Left renal pelvis (tissue), 4 donors: Measurements from ENCODE around the gene PPP1R15B. TPM values are rescaled to one million over a fixed set of nuclear protein-coding genes. Genes with fewer than 3 reads are reported as not detected.

Source experiments
- DNase-seq, 4 donors: peaks; one replicate each; pipeline ENCODE4 v3.0.0-alpha.2; 2013; ENCODE audit warnings: low read depth in 4 of 4, low spot score in 3 of 4
- polyA plus RNA-seq, 4 donors: library from polyadenylated mRNA; unstranded; fragments of 120-200 nt; gene quantifications; one replicate each; pipeline ENCODE4 v1.2.1, GENCODE V29; 2013; ENCODE audit not compliant: insufficient read length in 4 of 4

Gene PPP1R15B
- polyA plus RNA-seq, result 10 to 100 TPM; 41.0 to 85.0 (median 43.3) TPM

- DNase-seq, result peak; percentile 93 to 97 (median 96)
Measured at GRCh38 chr1:204411451-204412204, at the start of gene PPP1R15B. Gene PPP1R15B (minus strand): TSS chr1:204411817. CDS start chr1:204411411, 406 bp downstream.

- DNase-seq, result no peak
Measured at GRCh38 chr1:204460346-204460745, 48.7 kb upstream of the PPP1R15B start.

- DNase-seq, result no peak
Measured at GRCh38 chr1:204459706-204460105, 48.1 kb upstream of the PPP1R15B start.

- DNase-seq, result no peak
Measured at GRCh38 chr1:204457666-204458065, 46.0 kb upstream of the PPP1R15B start.

GRCh38 chr1:204456826-204457442 lies 45.3 kb upstream of the PPP1R15B start:
- peak in 3 of 4 donors; percentile 44 to 68 (median 56) for DNase-seq

- DNase-seq, result no peak
Measured at GRCh38 chr1:204455831-204456145, 44.2 kb upstream of the PPP1R15B start.

GRCh38 chr1:204455063-204455830 lies 43.6 kb upstream of the PPP1R15B start:
- DNase-seq, result no peak

GRCh38 chr1:204454476-204454875 lies 42.9 kb upstream of the PPP1R15B start:
- DNase-seq, result no peak

- no peak for DNase-seq
Measured at GRCh38 chr1:204453141-204453772, 41.6 kb upstream of the PPP1R15B start.

- DNase-seq, result no peak
Measured at GRCh38 chr1:204451352-204452124, 39.9 kb upstream of the PPP1R15B start.

GRCh38 chr1:204450461-204451257 lies 39.0 kb upstream of the PPP1R15B start:
- no peak for DNase-seq

- no peak for DNase-seq
Measured at GRCh38 chr1:204449678-204450280, 38.2 kb upstream of the PPP1R15B start.

GRCh38 chr1:204448991-204449677 lies 37.5 kb upstream of the PPP1R15B start:
- DNase-seq, result no peak

GRCh38 chr1:204448344-204448964 lies 36.8 kb upstream of the PPP1R15B start:
- DNase-seq, result no peak

GRCh38 chr1:204447736-204448135 lies 36.1 kb upstream of the PPP1R15B start:
- DNase-seq, result no peak

GRCh38 chr1:204447190-204447589 lies 35.6 kb upstream of the PPP1R15B start:
- no peak for DNase-seq

- peak; percentile 58 to 73 (median 64) for DNase-seq
Measured at GRCh38 chr1:204446413-204447111, 34.9 kb upstream of the PPP1R15B start.
